GM18505 (cell line): ENCODE results near the gene HEXA.
"Not testable (repeated sequence)": the region's sequence is repeated elsewhere in the genome, so short reads cannot be mapped to it uniquely, and the experiment has no call there.

Source experiments
- ATAC-seq: cut with Tn5 transposase; IDR thresholded peaks from one replicate; pipeline ENCODE4 v1.9.1; 2021; ENCODE audit not compliant: unreplicated experiment
- POLR2A ChIP-seq: IDR thresholded peaks from 4 replicates; pipeline ENCODE4 v1.6.1; 2011; ENCODE audit warnings: borderline replicate concordance; ENCODE audit not compliant: insufficient read depth, insufficient read length; ENCODE audit errors: extremely low read depth

Gene HEXA

DNA sequence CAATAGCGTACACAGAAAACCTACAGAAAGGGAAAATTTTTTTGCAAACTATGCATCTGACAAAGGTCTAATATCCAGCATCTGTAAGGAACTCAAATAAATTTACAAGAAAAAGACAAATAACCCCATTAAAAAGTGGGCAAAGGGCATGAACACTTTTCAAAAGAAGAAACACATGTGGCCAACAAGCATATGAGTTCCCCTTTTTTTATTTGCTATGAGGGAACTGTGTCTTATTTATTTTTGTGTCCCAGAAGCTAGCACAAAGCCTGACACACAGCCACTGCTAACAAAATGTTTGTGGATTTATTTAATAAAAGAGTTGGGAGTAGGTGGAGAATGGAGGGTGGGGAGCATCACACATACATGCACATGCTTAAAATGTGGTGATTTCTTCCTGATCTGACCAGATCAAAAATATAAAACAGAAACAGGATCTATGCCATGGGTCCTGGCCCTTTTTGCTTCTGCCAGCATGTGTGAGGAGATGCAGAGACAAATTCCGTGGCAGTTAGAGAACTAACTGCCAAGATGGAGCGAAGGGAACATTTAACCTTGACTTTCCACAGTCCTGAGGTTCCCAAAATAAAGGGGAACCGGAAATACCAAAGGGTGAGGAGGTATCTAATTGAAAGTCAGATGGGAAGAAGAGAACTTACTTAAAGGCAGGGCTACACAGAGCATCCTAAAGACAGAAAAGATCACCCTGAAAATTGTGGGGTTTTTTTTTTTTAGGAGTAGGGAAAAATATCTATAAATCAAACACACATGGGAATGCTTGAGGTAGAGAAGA lies 22.2 kb upstream of the HEXA start, which contains the start of gene TMEM202:
TSS of gene TMEM202 (plus strand) at position 510 of the 793 bp plus-strand sequence. CDS start at position 532, 22 bp downstream.
- no peak for ATAC-seq
- no peak for TF ChIP-seq POLR2A

DNA sequence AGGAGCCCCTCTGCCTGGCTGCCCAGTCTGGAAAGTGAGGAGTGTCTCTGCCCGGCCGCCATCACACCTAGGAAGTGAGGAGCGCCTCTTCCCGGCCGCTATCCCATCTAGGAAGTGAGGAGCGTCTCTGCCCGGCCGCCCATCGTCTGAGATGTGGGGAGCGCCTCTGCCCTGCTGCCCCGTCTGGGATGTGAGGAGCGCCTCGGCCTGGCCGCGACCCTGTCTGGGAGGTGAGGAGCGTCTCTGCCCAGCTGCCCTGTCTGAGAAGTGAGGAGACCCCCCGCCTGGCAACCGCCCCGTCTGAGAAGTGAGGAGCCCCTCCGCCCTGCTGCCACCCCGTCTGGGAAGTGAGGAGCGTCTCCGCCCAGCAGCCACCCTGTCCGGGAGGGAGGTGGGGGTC lies 20.5 kb upstream of the HEXA start:
- ATAC-seq = not testable (repeated sequence)

DNA sequence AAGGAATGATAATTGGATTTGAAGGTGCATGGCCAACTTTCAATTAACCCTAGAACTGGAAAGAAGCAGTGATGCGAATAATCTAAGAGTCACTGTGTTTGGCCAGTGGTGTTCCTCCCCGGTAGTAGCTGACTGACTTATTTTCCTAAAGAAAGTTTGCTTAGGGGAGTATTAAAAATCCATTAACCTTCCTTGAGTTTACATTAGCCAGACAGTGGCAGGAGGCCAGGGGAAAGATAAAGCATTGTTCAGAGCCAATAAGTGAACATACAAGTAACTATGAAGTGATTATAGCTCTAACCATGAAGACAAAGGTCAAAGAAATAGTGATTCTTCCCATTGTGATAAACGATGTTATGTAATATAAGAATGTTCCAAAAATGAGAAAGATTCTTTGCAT lies 13.4 kb upstream of the HEXA start:
- ATAC-seq = no peak
- TF ChIP-seq POLR2A = no peak

DNA sequence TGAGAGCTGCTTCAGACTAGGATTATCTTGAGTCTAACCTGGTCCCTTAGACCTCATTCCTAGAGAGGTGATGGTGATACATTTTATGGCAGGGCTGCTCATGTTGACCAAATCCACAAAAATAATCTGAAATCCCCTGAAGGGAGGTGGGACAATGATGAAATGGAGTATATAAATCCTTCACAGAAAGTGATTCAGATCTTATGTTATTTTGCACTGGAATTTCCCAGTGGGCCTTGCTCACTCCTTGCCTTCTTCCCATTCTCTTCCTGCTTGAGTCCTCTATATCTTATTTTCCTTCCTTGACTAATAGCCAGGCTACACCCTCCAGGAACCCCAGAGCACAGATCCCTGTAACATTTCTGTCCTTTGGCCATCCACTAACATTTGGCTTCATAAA lies 11.9 kb upstream of the HEXA start:
- no peak for TF ChIP-seq POLR2A
- ATAC-seq = no peak

DNA sequence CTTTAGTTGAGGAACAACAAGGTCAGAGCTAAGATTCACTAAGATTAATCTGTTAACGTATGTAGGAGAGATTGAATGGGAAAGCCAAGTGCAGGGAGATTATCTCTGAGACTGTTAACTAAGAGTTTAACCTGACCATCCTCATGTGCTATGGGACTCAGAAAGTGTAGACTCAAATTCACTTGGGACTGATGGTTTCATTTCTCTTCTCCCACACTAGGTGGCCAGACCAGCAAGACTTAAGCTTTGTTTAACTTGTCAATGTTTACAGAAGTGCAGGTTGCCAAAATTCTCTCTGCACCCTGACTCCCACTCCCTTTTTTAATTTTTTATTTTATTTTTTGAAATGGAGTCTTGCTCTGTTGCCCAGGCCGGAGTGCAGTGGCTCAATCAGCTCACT lies 6.3 kb upstream of the HEXA start:
- no peak for TF ChIP-seq POLR2A
- no peak for ATAC-seq

DNA sequence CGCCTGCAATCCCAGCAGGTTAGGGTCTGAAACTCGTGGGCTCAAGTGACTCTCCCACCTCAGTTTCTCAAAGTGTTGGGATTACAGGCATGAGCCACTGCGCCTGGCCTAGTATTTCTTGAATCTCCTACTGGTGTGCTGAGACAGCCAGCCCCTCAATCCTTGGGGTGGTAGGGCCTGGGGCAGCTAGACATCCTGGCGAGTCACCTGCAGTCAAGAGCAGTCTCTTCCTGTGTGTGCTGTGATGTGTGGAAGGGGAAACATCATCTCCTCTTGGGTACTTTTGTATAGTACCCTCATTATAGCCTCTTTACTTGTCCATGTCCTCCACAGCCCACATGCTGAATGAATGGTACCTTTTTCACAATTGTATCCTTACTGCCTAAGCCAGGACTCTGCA lies 4.9 kb upstream of the HEXA start:
- ATAC-seq = no peak
- no peak for TF ChIP-seq POLR2A

DNA sequence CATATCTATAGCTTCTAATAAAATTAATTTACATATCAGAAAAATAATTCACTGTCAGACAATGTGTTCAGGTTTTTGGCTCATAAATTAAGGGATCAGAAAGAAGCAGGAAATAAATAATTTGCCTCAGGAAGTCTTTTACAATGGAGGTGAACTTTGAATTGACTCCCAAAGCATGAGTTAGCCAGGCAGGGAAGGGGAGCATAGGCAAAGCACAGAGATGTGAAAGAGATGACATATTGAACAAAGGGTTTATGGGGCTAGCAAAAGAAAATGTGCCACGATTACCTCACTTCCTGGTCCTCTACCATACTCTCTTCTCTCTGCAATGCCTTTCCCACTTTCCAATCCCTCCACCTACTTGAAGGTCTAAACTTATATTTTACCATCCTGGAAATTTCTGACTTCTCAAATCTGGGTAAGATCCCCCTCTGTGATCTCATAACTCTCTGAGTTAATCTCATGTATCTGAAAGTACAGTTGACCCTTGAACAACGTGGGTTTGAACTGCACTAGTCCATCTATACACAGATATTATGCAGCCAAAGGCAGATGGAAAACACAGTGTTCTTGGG lies 4.1 kb upstream of the HEXA start:
- no peak for TF ChIP-seq POLR2A
- ATAC-seq = no peak

DNA sequence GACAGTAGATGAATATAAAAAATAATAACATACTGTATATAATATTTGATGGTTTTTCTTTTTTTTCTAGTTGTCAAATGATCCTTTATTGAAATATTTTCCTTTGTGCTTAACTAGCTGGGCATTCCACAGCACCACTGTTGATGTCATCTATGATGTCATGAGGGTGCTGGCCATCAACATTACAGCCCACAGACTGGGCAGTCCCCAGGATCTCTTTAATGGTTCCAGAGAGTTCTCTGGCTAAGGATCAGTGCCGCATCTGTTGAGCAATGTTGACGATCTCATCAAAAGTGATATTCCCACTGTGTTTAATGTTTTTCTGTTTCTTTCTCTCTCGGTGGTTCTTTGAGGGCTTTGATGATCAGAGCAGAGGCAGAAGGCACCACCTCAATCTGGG lies 3.3 kb upstream of the HEXA start:
- not testable (repeated sequence) for ATAC-seq

DNA sequence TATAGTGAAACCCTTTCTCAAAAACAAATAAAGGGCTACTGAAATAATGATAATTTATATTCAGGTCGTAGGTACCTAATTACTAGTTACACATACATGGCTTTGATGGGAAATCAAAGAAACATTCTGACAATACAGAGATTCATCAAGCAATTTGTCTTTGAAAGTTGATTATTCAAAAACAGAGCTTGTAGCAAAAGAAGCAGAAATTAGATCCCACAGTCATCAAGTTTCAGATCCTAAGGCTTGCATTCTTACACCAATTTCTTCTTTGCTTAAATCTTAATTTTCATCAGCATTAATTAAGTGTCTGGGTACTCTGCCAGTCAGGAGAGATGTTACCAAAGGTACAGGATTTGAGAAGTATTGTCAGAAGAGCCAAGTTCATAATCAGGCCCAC lies 1.5 kb upstream of the HEXA start:
- ATAC-seq = no peak
- TF ChIP-seq POLR2A = no peak

DNA sequence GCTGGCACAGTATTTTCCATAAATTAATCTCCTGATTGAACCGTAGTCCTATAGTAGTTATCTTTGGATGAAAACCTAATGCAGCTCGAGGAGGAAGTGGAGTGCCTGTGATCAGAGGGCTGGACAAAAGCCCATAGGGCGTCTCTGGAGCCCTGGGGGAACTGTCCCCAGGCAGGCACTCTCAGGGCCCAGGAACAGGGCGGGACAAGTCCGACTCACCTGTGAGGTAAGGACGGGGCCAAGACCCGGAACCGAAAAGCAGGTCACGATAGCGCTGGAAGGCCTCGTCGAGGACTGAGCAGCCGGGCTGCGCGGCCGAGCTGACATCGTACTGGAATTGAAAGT lies 341 bp downstream of the HEXA start:
- ATAC-seq = peak; percentile 43
- TF ChIP-seq POLR2A = no peak

DNA sequence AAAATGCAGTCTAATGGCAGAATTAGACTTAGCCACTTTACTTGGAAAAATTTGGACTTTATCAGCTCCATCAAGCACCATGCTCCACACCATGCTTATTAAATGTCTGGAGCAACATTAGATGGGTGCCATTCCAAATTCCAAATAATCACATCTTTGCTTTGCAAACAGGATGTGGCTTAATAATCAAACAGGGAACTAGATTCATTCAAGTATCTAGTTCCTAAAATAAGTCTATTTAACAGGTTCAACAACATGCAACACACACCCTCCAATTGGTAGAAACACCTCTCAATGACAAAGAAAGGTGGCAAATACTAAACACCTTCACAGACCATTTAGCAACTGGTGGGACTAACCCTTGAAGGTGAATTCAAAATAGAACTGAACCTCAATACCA lies 3.5 kb downstream of the HEXA start:
- no peak for TF ChIP-seq POLR2A
- ATAC-seq = no peak

DNA sequence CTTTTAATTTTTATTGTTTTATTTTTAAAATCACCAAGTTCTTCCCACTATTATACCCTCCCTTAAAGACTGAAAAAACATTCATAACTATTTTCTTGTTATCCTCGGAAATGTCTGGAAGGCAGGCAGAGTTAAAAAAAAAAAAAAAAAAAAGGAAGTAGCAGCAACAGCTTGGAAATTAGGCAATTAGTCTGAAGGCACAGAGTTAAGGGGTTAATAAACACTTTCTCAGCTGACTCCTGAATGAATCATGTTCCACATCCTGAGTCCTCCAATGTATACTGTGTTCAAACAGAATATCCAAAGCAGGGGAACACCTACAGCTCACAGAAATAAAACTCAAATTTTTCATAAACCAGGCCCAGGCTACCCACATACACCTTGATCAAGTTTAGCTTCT lies 5.8 kb downstream of the HEXA start:
- ATAC-seq = no peak
- no peak for TF ChIP-seq POLR2A

DNA sequence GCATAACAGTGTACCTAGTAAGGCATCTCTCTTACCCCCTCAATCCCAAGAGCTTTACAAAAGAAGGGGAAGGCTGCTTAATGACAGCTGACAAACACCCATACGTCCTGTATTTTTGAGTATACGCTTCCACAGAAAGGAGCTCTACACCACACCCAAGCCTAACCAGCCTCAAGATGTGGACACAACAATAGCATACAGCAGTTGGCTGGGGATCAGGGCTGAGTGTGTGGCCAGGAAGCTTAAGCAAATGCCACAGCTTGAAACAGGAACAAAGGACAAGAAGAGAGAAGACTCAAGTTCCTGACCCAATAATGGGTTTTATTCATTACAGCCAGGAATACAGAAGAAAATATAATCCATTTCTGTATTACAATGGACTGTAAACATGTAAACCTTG lies 6.9 kb downstream of the HEXA start:
- ATAC-seq = no peak
- TF ChIP-seq POLR2A = no peak

DNA sequence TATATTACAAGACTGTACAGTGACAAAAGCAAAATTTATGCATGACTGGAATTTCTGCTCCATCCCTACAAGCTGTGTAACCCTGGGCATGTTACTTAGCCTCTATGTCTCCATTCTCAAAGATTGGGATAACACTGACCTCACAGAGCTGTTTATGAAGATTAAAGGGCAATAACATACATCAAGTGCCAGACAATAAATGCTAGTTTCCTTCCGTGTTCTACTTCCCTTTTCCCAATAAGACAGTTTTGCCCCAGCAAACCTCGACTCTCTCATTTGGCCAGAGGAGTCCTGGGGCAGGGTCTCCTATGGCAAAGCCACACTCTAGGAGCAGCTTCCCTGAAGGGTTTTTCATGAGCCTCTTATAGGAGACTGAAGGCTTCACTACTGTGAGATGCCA lies 7.5 kb downstream of the HEXA start:
- no peak for ATAC-seq
- no peak for TF ChIP-seq POLR2A

DNA sequence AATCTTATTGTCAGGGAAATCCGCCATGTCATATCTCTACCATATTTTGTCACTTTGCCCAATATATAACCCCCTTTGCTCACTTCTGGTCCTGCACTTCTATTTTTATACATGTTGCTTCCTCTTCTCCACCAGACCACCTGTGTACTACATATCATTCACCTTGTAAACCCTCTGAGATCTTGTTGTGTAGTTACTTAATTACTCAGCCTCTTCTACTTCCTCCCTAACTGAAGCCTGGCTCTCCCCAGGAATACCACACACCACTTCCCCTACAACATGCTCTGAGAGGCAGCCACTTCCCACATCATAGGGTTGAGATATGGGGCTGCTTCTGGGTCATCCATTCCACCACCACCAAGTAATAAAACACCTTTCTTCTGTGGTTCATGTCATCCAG lies 10.0 kb downstream of the HEXA start:
- ATAC-seq = peak; percentile 83
- no peak for TF ChIP-seq POLR2A
